GM19239 (cell line): ENCODE data around the gene MBL2.

Source experiments
- DNase-seq: peaks from one replicate; pipeline ENCODE4 v3.0.0; 2011; ENCODE audit warnings: low spot score; ENCODE audit not compliant: insufficient read length
- FAIRE-seq: peaks from 2 replicates; lab custom pipeline; 2011; peaks lifted over from hg19 to GRCh38; lab: Jason Lieb, UNC

The MBL2 gene

GRCh38 chr10:52742731-52743130 lies 29.9 kb downstream of the MBL2 start:
- no peak for FAIRE-seq
- DNase-seq = no peak

DNA sequence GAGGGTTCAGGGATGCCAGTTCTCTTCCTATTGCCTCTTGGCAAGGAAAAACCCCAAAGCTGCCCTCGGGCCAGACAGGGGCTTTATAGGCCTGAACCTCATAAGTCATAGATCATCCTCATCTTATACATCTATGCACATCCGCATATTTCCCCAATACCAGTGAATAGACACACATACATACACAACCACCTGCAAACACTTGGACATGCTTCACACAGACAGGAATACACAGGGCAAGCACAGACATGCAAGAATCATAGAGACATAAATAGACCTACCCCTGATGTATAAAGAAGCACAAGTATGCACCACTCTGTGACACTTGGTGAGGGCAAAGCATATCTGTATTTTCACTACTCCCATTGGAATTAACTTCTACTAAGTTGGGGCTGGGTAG lies 30.7 kb downstream of the MBL2 start:
- DNase-seq (no peak), FAIRE-seq (no peak)

- FAIRE-seq (peak; percentile 83), DNase-seq (no peak)
Measured at GRCh38 chr10:52740913-52741675, 31.5 kb downstream of the MBL2 start.

DNA sequence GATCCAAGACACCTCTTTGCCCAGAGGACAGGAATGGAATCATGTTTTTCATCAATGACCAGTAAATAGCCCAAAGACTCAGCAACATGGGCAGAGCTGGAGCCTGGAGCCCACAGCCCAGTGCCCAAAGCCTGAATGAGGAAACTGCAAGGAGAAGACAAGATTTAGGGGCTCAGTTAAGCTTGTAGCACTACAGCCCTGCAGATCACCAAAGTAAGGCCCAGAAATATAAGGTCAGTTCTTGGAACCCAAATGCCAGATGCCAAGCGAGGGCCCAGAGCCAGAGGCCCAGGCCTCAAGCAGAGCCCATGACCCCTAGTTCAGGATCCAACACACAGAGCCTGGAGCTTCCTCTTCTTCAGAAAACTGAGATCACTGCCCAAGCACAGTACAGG lies 32.4 kb downstream of the MBL2 start:
- no peak for FAIRE-seq
- DNase-seq = no peak

GRCh38 chr10:52739380-52740154 lies 33.0 kb downstream of the MBL2 start:
- DNase-seq (no peak), FAIRE-seq (no peak)

- DNase-seq = no peak
- no peak for FAIRE-seq
Measured at GRCh38 chr10:52738951-52739350, 33.6 kb downstream of the MBL2 start.

DNA sequence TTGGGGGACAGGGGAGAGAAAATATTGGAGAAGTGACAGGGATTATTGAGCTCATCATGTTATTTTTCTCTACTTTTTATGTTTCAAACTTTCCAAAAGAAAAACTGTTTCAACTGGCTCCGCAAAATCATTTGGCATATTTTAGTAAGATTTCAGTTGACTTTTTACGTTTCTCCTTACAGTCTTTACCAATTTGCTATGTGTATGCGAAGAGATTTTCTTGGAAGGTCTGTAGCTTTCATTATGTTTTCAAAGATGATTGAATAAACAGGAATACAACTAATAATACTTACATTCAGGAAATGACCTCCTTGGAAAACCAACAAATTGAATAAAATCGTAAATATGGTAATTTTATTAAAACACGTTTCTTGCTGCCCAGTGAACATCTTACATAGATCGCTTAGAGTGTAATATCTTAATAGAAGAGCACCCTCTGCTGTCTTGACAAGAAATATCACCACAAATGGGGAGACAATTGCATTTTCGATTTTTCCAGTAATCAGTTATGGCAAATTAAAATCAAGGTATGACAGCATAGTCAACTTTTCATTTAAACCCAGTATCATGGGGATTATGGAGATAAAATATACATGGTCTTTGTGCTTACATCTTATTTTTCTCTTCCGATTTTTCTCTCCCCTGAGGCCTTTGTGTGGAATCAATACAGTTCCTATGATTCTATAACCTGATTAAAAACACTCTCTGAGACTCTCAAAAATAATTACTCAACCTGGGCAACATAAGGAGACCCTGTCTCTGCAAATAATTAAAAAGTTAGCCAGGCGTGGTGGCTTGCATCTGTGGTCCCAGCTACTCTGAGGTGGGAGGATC lies 43.1 kb downstream of the MBL2 start:
- no peak for DNase-seq
- peak; percentile 54 for FAIRE-seq

DNA sequence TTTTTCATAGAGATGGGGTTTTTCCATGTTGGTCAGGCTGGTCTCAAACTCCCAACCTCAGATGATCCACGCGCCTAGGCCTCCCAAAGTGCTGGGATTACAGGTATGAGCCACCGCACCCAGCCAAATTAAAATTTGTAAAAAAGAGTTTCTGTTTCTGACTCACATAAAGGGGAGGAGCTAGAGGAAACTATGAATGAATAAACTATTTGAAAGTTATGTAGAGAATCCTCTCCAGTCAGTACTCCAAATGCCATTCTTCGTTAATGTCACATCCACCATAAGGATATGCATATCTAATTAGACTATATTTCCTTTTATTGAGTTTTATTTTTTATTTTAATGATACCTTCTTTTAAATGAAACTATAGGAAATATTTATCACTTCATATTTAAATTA lies 52.6 kb downstream of the MBL2 start:
- FAIRE-seq (no peak), DNase-seq (no peak)
